ENCODE data around the gene MRPL24. TPM values are rescaled to one million over a fixed set of nuclear protein-coding genes. Genes with fewer than 3 reads are reported as not detected.
A peak's percentile ranks its signal among the peaks of the same experiment; 100 is the strongest.
"Not testable (repeated sequence)": the region's sequence is repeated elsewhere in the genome, so short reads cannot be mapped to it uniquely, and the experiment has no call there.

The MRPL24 gene
- total RNA-seq, 1 donor from 2014 or later = 34.7 TPM

DNA sequence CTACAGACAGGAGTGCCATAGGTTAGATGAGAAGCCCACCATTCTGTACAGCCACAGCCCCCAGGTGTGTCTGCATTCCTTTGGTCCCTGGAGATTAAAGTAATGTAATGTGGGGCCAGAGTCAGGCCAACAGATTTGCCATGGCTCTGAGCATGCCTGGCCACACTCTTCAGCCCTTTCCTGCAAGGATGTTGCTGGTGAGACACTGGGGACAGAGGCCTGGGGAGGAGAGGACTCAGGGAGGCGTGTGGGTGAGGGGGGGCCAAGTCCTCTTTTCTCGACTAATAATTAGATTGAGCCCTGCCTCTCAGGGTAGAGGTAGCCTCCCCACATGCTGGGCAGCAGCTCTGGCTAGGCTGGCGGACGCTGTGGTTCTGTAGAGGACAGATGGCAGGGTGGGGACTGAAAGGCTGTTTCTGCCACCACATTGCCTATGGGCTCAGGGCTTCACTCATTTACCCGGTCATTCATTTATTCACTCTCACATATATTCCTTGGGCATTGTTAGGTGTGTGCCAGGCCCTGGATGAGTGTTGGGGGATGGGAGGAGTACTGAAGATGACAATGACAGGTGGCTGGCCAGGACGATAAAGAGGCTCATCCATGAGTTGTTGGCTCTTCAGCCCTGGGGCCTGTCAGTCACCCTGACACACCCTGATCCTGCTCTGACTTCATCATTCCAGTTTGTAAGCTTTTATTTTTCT lies 19.4 kb upstream of the MRPL24 start:
- DNase-seq = no peak

DNA sequence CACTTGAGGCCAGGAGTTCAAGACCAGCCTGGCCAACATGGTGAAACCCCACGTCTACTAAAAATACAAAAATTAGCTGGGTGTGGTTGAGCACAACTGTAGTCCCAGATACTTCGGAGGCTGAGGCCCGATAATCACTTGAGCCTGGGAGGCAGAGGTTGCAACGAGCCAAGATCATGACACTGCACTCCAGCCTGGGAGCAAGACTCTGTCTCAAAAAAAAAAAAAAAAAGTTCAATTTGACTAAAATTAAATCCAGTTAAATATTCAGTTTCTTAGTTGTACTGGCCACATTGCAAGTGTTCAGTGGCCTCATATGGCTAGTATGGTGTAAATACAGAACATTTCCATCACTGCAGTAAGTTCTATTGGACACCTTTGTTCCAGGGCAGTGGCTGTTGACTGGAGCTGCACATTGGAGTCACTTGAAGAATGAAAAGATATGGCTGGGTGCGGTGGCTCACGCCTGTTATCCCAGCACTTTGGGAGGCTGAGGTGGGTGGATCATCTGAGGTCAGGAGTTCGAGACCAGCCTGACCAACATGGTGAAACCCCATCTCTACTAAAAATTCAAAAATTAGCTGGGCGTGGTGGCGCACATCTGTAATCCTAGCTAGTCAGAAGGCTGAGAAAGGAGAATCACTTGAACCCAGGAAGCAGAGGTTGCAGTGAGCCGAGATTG lies 16.8 kb upstream of the MRPL24 start:
- DNase-seq = not testable (repeated sequence)

DNA sequence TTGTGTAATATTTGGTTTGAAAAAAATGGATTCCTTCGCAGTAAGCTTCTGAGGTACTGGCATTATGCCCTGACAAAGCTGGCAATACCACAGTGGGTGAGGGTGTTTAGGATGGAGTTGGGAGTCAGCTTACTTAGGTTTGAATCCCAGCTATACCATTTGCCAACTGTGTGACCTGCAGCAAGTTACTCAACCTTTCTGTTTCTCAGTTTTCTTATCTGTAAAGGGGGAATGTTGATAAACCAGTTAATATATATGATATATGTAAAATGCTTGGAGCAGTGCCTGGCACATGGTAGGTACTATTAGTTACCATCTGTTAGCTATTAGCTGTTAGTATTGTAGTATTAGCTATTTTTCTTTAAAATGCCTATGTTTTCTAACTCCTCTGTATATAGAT lies 15.5 kb upstream of the MRPL24 start:
- DNase-seq = no peak

DNA sequence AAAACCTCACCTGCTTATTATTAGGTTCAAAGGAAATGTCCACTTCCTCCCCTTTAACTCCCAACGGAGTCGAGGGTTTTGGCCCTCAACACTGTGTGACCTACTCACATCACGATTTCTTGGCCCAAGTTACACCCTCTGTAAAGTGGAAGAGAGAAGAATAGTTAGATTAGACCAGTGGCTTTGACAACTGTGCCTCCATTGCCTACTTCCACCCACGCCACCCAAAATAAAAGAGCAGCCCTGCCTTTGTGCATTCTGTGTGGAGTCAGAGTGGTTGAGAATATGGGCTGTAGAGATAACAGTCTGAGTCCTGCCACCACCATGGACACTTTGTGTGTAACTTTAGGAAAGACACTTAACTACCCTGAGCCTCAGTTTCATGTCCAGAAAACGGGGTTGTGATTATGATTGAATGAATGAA lies 14.7 kb upstream of the MRPL24 start:
- no peak for DNase-seq

DNA sequence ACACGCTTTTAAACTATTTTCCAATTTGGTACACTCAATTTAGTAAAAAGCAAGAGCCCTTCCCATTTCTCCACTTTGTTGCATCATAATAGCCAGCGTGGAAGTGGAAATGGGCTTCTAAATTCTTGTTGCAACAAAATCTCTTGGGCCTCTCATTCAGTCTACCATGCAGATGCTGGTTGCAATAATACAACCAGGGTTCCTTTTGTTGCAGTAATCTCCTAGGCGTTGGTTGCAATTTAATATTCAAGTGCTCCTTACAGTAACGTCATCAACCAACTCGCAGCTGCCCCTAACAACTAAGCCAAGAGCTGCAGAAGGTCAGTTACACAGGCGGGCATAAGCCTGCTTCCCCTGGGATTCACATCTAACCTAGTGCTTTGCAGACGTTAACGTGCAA lies 13.3 kb upstream of the MRPL24 start:
- DNase-seq = no peak

DNA sequence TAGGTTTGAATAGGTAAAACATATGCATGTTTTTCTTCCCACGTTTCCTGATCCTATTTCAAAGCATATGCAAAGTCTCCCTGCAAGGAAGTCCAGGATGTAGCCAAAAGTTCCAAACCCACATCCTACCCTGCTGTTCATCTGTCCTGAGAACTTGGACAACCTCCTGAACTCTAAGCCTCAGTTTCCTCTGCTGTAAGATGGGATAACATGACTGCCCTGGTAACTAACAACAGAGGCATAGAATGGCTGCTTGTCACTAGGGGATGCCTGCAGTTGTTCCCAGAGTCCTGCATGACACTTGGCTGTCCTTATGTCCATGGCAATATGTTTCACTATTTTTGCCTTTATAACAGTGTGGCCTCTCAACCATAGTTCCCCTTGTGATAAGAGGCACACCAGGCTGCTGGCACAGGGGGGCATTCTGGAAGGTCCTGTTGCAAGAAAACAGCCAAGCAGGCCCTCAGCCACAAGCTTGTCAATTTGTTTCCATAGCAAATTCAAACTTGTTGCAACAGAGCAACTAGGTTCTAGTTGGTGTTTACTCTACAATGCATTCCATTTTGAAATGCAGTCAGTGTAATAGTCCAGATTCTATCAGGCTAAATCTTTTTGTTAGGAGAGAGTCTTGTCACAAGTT lies 12.1 kb upstream of the MRPL24 start:
- DNase-seq = peak; percentile 16

DNA sequence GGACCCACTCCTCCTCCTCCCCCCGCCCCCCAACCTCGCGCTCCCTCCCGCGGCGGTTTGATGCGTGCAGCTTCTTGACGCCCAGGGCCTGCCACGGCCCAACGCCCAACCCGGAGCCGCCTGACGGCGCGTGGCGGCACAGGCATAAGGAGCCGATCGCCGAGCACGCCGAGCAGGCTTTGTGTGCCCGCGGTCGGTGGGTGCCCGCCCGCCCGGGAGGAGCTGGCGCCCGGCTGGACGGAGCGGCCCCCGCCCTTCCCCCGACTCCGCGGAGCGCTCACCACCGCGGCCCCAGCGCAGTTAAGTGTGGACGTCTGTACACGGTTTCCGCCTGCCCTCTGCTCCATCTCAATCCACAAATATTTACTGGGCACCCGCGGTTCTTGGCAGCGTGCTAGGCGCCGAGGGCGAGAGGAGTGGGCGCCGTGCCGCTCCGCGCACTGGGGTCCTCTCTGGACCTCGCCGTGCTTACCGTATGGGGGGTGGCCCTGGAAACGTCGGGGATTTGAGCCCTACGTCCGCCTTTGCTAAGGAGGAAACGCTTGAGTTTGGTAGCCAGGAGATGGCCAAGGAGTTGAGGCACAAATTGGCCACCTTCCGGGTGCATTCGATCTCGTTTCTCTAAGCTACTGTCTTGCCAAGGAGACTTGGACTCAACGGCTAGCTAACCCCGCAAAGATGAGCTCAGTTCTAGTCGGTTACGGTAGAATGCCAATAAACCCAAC lies 11.0 kb upstream of the MRPL24 start:
- DNase-seq = peak; percentile 99

DNA sequence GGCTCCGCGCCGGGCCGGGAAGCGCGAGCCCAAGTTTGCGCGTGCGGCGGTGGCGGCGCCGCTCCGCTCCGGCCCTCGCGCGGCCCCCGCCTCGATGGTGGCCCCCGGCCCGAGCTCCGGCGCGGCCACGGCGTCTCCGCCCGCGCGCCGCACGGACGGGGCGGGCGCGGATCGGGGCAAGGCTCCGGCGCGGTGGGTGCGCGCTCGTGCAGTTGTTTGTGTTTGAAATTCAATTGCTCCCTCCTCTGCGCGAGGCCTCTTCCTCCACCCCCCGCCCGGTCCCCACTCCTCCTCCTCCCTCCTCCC lies 10.5 kb upstream of the MRPL24 start, which contains the start of gene HDGF:
HDGF (minus strand) TSS at position 225 of the 306 bp plus-strand sequence. CDS start 246 bp downstream, outside the sequence.
- no peak for DNase-seq

DNA sequence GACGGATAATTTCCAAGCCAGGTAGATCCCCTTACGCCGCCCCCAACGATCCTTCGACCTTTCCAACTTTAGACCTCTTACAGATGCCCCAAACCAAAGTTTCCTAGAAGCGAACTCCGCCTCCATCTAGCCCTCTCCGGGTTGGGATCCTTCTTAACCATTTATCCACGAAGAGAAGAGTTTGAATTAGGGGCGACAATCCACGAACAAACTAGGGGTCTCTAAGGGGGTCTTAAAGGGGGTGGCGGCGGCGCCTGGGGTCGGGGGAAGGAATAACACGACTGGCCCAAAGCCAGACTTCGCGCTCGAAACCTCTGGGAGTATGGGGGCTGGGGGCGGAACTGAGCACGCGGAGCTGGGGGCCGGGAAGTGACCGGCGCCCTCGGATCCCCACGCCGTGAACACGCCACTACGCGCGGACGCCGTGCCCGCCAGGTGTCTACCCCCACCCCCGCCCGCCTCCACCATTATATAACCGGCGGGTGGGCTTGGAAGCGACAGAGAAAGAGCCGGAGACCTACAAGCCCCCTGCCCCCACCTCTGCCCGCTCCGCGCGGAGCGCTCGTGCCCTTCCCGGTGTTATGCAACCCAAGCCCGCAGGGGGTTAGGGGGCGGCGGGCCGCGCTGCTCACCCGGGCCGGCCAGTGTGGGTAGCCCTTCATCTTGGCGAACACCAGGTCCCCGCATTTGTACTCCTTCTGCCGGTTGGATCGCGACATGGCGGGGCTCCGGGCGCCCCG lies 10.0 kb upstream of the MRPL24 start:
- DNase-seq = peak; percentile 57

DNA sequence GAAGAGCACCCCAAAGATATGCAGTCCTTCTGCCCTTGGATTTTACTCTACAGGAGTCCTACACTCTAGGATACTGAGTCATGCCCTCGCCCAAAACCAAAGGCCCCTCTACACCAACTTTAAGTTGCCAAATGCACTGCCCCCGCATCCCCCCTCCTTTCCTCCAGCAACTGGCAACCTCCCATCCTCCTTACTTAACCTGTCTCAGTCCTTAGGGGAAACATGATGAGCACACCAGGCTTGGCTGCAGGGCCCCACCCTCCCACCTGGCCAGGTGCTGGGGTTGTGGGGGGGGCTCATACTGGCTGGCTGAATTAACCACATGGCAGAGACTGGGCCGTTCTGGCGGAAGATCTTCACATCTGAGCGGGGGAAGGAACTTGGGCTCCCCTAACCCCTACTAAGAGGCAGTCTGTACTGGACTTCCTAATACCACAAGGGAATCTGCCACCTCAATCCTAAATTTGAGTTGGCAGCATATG lies 9.3 kb upstream of the MRPL24 start:
- DNase-seq = peak; percentile 23

DNA sequence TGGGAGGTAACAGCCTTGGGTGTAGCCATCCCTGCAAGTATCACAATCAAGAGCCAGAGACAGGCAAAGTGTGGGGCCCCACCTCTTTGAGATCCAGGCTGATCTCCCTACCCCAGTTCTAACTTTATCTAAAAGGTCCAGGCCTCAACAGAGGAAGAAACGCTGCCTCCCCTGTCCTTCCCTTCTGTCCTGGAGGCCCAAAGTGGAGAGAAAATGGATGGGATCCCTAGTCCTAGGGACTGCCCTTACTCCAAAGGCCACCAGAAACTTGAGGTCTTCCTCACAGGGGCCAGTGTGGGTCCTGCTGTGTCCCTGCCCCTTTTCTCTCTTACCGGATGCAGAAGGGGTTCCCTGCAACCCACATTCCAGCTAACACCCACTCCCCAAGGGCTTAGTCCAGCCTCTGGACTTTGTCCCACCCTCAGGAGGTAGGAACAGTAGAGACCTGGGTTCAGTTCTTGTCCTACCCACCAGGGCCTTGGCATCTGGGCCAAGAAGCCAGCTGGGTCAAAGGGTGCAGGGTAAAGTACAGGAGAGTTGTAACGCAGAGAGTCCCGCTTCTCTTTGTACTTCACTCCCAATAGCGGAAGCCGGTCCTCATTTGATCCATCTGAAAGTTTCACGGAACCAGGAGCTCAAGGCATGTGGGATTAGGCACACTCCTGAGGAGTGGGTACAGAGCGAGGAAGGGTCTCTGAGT lies 8.7 kb upstream of the MRPL24 start:
- no peak for DNase-seq

DNA sequence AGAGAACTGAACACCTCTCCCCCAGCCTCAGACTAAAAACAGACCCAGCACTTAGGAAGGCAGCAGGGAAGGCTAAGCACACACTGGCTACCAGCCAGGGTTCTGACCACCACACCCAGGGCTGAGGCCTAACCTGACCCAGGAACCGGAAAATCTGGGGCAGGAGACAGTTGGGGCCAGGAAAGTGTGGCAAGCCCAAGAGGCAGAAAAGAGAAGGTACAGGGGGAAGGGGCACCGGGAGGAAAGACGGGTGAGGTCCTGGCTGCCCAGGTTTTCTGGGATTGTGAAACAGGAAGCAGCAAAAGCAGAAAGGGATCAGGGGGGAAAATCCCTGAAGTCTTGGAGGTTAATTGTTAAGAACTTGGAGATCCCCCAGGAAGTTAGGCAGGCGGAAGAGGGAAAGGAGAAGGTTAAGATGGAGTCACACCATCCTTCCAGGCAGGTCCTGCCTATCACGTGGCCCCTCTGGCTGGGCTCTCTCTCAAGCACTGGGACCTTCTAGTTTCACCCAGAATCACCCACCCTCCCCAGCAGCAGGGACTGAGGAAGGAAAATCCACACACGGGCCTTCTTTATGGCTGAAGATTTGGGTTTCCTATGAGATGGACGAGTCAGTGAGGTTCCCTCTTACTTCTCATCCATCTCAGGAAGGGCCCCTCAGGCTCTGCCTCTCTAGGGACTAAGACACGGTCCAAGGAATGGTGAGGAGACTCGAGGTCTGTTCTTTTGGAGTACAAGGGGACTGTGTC lies 8.0 kb upstream of the MRPL24 start:
- DNase-seq = peak; percentile 65

DNA sequence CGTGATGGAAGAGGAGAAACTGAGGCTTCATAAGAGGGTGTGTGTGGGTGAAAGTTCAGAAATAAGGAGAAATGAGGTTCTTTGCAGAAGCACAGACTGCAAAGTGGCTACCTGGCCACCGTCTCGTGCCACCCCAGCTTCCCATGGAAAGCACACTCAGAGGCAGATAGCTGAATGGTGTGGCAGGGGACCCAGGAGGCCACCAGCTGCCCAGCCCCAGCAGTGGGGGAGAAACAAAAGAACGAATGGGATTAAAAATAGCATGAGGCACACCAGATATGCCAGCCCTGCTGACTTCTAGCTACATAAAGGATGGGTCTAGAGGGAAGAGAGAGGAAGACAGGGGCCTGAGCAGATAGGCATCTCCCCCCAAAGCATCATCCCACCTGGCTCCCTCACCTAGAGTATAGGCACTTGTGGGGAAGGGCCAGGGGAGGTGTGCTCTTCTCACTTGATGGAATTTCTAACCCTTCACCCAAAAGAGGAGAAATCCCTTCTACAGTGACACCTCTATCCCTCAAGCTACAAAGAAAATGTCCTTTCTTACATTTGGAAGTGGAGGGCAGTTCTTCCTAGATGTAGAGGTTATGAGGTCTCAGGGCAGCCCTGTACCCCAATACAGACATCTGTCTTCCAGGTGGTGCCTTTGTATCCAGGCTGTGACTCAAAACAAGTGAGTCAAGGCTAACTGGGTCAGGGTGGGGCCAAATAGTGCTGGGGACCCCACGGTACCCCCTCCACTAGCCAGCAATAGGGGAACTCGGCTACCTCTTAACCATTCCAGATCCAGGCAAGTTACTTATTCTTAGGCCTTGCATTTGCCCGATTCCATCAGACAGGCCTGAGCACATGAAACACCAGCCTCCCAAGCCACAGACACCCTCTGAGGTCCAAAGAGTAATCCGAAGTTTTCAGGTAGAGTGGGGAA lies 7.1 kb upstream of the MRPL24 start:
- no peak for DNase-seq

DNA sequence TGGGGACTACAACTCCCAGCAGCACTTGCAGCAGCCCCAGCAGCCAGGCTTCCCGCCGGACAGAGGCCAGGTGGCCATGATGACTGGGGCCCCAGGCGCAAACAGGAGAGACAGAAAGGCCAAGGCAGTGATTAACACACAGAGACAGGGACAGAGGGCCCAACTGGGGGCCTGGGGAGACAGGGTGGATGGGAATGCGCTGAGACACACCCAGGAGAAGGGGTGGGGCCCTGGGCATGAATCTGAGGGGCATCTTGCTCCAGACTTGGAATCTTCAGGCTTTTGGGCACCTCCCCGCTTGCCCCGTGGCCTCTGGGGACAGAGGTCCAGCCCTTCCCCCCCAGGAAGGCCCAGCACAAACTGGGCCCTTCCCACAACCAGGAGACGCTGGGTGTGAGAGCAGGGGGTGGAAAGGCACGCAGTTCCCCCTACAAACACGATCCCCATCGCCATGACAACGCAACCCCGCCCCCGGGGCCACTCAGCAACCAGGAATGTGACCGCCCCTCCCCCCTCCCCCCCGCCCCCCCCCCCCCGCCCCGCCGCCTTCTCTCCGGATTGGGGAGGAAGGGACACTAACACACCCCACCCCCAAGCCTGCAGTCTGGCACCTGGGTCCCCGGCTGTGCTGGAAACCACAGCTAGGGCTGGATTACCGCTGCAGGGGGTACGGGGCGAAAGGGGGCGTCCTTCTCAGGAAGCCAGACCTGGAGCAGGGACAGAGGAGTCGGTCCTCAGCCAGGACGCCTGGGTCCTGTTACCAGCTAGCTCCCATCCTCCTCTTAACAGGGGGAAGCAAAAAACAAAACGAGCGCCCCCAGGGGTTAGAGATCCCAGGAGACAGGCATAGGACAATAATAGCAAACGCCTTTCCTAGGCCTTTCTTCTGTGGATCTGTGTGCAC lies 6.1 kb upstream of the MRPL24 start:
- DNase-seq = peak; percentile 95

DNA sequence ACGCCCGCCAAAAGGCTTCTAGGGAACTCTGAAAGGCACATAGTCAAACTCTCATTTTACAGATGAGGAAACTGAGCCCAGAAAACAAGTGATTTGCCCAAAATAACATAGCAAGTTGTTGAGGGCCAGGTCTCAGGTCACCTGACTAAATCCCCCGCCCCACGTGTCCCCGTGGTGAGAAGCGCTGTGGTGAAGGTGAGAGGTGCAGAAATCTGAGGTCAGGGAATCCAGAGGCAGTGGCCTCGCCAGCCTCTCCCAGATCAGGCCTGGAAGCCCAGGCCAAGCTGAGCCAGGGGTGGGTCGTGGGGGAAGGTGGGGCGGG lies 5.5 kb upstream of the MRPL24 start:
- no peak for DNase-seq

DNA sequence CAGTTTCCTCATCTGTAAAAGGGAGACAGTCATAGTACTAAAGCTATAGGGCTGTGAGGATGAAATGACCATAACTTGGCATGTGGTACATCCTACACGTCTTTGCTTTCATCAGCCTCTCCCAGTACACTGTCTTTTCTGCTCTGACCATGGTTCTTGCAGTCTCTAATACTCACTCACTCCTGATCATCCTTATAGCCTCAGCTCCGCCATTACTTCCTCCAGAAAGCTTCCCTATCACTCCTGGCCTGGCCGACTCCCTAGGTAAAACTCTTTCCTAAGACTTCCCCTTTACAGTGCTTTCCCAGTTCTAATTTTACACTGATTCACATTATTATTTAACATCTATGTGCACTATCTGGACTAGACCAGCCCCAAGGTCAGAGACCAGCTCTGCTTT lies 5.0 kb upstream of the MRPL24 start:
- DNase-seq = no peak

DNA sequence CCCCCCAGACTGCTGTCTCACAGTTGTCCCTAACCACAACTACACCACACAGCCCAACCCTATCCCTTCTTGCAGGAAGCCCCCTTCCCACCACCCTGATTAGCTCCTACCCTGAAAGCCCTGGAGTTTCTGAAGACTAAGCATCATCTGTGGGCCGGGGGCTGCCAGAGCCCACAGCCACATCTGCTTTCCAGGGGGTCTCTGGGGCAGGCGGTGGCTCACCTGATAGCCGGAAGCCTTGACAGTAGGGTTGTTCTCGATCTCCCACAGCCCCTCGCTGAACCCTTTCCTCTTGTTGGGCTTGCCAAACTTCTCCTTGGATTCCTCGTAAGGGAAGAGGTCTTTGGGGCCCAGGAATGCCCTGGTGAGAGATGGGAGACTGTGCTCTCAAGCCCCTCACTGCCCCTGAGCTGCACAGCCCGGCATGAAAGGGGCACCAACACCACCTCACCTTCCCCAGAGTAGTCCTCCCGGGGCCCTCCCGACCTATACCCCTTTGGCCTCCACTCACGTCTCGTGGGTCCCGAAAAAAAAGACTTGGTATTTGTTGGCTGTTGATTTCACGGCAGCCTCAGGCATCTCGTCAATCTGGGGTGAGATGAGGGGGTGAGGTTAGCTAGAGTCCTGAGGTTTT lies 4.0 kb upstream of the MRPL24 start:
- no peak for DNase-seq

DNA sequence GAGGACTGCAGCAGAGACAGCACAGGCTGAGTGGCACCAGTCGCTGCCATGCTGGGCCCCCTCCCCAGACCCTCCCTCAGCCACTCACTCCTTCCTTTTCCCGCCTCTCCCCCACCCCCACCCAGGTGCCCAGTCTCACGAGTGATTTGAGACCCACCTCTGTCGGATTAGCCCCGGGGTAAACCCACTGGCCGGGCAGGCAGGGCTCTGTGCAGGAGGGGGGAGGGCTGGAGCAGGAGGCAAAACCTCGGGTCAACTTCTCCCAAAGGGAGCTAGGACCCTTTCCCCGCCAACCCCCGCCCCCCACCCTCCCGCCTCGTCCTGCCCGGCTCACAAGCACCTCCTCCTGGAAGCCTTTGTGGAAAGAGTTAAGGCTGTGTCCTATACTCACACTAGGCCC lies 3.5 kb upstream of the MRPL24 start:
- DNase-seq = no peak

All from dermis blood vessel endothelial cell (primary cell).